H1 (cell line): Measurements from ENCODE around the gene ARL5C.

ENCODE experiments used
- CTCF ChIP-seq, 3 experiments: IDR thresholded peaks; 1 replicate in 2 of 3; 2 replicates in 1 of 3; pipeline versions ENCODE4 v1.5.1 to v1.6.1; 2011; ENCODE audit warnings: low read length in 3 of 3, mild to moderate bottlenecking in 3 of 3, inconsistent platforms in 2 of 3, low read depth in 1 of 3, moderate library complexity in 1 of 3; ENCODE audit not compliant: insufficient read depth in 1 of 3; ENCODE audit errors: control extremely low read depth in 1 of 3
- POLR2AphosphoS5 ChIP-seq: IDR thresholded peaks from 2 replicates; pipeline ENCODE4 v1.6.1; 2011; ENCODE audit warnings: low read depth, low read length
- RAD21 ChIP-seq, 2 experiments: IDR thresholded peaks in 1 of 2; conservative IDR thresholded peaks in 1 of 2; 2 replicates each; pipeline ENCODE4 v1.6.1; 2011; ENCODE audit warnings: low read depth in 2 of 2, low read length in 2 of 2, improper control_type of control experiment in 1 of 2, inconsistent platforms in 1 of 2, mild to moderate bottlenecking in 1 of 2, moderate library complexity in 1 of 2
- TCF12 ChIP-seq: IDR thresholded peaks from 2 replicates; pipeline ENCODE4 v1.6.1; 2011; ENCODE audit warnings: low read depth, mild to moderate bottlenecking, low read length

GRCh38 chr17:39212841-39213480 is 47.0 kb upstream of the ARL5C start:
- no peak for TF ChIP-seq TCF12
- TF ChIP-seq CTCF (IDR thresholded peaks at IDR 0.05; ENCODE audit: control extremely low read depth in 1 of 3, insufficient read depth in 1 of 3, low read depth in 1 of 3, low read length in 3 of 3), result no peak
- TF ChIP-seq RAD21 (IDR thresholded peaks at IDR 0.05 in 1 of 2, conservative IDR thresholded peaks at IDR 0.05 in 1 of 2; ENCODE audit: low read depth in 2 of 2, low read length in 2 of 2), result no peak
- no peak for TF ChIP-seq POLR2AphosphoS5
